ENCODE measurements around the gene BCAS1.

Gene BCAS1

DNA sequence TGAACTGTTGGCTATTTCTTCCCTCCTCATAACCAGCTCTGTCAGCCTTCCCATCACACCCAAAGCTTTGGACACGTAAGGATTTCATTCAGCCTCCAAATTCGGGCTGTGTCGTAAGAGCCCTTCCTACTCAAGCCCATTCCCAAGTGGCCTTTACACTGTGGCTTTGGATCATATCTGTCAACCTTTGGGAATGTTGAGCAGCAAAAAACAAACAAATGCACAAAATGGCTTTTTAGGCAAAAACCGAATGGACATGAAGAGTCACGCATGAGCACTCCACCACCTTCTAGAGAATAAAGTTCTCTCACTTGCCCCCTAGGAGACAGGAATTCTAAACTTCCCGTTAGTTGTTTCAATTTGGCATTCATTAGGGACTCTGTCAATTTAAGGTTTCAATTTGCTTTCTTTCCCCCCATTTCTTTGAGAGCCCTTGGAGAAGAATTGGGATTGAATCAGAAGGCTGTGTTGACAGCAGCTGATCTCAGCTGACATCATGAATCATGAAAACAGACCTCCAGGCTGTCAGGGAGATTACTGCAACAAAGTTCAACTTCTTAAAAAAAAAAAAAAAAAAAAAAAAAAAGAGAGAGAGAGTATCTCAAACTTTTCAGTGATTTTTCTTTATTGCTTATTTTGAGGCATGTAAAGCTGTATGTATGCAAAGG is 110.3 kb downstream of the BCAS1 start:
- no peak for ATAC-seq

DNA sequence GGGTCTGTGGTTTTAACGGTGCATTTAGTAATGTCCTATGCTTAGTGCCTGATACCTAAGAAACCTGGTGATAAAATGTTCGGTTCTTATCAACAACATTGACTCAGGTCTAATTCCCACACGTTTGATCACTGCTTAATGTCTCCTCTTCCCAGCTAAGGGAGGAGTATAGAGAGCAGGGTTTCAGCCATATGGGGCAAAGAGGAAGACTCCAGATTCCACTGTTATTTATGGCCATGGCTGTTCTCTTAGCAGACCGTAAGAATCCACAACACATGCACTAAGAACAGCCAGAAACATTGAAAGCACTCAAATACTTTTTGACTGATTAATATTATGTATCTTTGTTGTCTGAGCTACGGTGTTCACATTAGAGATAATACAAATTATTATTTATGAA is 112.1 kb downstream of the BCAS1 start:
- ATAC-seq, result no peak

DNA sequence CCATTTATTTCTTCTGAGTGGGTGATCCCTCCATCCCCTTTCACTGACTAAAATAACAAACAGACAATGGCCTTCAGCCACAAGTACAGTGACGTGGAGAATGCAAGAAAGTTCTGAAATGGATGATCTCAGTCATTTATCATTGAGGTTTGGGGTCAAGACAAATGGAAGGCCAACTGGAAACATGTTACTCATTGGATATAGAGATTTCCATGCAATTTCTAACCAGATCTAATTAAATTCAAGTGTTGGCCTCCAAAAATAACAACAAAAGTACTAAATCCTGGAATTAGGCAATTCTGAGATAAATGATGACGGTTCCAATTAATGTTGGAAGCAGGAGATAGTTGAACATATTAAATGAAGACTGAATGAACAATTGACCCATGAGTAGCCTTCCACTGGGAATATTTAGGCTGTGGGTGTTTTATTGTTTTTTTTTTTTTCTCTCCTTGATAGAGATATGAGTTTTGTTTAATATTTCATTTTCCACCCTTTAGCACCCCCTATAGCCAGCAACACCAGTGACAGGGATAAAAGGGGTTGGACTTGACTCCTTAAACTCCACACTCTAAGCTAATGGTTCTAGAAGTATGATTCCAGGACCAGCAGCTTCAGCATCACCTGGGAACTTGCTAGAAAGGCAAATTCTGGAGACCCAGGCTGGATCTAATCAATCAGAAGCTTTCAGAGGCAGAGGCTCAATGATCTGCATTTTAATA is 112.8 kb downstream of the BCAS1 start:
- no peak for ATAC-seq

DNA sequence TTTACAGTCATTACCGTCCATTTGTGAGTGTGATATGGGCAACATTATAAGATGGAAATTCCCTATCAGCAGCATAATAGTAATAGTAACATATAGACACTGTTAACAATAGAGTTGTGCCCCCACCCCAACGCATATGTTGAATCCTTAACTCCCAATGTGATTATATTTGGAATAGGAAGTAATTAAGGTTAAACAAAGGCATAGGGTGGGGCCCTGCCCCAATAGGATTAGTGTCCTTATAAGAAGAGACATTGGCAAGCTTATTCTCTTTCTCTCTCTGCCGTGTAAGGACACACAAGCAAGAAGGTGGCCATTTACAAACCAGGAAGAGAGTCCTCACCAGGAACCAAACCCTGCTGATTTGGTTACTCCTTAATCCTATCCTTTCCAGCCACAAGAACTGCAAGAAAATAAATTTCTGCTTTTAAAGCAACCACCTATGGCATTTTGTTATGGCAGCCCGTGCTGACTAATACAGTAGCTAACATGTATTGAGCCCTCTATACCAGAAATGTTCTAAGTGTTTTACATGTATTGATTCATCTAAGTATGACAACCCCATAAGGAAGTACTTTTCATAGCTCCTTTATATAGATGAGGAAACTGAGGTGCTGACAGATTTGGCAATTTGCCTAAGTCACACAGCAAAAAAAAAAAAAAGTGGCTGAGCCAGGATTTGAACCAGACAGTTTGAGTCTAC is 114.2 kb downstream of the BCAS1 start:
- no peak for ATAC-seq

DNA sequence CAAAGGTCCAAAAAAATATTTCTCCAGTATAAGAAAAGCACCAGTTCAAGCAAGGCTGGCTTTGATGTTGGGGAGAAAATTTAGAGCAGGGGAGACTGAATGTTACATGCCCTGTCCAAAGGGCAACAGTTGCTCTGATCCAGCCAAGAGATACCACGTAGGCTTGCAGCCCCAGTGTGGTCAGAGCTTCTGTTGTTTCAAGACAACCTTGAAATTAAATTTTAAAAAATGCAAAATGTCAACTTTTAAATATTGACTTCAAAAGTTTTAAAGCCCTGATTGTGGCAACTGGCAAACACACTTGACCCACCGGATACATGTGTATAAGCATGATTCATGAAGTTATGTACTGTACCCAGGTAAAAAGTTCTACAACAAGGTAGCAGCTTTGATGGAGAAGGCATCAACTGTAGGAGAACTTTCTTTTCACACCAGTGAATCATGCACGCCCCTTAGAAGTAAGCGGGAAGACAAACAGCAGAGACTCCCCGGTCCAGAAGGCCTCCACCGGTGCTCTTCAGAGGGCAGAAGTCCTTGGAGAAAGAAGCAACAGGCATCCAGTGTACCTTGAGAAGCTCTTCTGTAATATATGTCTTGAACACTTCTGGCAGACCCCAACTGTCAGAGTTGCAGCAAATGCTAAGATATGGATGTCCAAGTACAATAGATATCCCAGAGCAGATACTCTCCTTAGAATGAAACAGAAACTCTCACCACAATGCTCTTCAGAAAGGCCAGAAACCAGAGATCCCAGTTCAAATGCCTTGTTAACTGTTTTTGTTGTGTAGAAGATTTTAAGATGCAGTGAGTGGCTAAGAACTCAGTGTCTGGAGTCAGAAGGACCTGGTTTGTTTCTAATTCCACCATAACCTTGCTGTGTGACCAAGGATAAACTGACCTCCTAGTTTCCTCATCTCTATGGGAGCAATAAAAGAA is 115.4 kb downstream of the BCAS1 start:
- no peak for ATAC-seq

DNA sequence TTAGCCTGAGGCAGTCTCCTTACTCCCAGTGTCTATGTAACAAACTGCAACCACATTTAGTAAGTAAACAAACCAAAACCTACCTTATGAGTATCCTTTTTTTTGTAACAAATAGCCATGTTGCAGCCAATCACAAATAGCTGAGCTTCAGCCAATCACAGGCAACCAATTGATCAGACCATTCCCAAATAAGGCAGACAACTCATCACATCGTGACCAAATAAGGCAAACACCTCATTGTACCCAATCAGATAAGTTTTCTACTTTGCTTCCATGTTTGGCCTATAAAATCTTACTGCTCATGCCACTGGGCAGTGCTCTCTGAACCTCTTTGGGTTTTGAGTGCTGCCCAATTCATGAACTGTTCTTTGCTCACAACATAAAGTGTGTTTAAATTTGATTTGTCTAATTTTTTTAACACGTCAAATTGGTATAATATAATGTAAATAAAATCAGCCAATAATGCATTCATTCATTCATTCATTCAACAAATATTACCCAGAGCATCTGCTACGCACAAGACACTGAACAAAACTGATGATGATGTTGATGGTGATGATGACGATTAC is 117.8 kb downstream of the BCAS1 start:
- ATAC-seq, result no peak

DNA sequence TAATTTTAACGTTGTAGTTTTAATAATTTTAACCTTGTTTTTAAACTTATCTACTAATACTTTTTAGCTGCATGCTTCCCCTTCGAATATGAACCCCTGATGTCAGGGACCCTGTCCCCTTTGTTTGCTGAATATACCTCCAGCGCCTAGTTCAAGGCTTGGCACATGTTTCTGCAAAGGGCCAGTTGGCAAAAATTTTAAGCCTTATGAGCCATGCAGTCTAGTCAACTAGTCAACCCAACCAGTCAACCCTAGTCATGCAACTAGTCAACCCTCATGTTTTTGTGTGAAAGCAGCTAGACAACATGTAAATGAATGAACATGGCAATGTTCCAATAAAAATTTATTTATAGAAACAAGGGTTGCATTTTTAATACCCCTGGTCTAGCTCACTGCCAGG is 119.8 kb downstream of the BCAS1 start:
- ATAC-seq, result no peak

DNA sequence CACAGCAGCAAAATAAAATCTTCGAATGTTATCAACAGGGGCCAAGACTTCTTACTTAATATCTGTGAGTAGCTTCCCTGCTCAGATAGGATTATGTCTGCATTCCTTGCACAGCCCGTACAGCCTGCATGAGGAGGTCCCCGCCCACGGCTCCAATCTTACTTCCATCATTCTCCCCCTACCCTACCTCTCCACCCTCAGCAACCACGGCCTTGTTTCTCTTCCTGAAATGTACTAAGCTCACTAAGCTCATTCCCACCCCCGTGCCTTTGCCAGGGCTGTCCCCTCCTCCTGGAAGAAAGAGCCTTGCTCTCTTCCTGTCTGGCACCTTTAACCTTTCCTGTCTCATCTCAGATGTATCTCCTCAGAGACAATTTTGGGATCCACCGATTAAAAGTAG is 120.4 kb downstream of the BCAS1 start:
- ATAC-seq, result no peak

DNA sequence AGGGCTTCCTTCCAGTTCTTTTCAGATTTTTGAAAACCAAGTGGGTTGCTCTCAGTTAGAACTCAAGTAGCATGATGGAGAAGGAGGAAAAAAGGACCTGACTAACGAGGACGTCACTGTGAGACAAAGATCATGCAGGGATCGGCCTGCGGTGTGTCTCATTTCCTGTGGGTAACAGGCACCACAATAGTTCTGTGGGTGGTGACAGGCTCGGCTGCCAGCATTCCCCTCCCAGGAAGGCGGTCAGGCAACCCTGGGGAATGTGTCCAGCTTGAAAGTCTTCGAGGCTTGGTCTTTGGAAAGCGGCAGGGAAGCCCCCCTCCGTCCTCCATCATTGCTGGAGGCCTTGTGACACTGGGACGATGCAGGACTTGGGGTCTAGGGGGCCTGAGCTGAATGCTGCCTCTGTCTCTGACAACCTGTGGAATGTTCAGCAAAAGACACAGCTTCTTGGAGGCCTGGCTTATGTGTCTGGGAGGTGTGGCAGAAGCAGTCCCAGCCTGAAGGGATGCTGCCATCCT is 121.0 kb downstream of the BCAS1 start:
- peak; percentile 92 to 96 for ATAC-seq

DNA sequence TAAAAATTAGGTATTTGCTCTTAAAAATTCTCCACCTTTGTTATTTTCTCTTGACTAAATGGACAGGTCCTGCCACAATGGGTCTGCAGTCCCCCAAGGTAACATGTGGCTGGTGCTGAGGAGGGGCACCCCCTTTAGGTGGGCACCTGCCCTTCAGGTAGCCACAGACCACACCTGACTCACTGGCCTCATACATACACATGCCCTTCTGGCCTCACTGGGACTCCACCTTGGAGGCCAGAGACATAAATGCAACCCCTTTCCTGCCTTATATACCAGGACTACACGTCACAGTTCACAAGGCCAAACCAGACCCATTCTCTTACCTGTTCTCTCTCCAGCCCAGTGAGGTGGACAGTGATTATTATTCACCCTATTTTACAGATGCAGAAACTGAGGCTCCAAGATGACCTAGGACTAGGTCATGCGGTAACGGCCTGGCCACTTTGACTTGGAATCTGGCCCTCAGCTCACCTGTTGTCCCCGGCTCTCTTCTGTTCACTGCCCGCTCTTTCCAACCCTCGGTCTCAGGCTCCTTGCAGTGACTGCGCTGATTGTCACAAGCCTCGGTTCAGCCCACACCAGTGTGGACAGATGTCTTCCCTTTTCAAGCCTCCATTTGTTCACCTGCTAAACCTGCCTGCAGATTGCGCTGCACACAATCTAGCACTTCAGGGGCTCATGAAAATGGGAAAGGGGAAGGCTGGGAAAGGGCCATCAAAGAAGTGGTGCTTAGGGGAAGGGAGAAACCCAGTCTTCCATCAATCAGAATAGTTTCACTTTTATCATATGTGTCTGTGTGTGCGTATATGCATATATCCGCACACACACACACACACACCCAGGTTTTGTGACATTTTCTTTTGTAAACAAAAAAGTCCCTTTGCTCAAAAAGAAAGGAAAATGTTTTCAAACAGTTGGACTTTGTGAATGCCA is 121.7 kb downstream of the BCAS1 start:
- ATAC-seq, result peak; percentile 49 to 51

DNA sequence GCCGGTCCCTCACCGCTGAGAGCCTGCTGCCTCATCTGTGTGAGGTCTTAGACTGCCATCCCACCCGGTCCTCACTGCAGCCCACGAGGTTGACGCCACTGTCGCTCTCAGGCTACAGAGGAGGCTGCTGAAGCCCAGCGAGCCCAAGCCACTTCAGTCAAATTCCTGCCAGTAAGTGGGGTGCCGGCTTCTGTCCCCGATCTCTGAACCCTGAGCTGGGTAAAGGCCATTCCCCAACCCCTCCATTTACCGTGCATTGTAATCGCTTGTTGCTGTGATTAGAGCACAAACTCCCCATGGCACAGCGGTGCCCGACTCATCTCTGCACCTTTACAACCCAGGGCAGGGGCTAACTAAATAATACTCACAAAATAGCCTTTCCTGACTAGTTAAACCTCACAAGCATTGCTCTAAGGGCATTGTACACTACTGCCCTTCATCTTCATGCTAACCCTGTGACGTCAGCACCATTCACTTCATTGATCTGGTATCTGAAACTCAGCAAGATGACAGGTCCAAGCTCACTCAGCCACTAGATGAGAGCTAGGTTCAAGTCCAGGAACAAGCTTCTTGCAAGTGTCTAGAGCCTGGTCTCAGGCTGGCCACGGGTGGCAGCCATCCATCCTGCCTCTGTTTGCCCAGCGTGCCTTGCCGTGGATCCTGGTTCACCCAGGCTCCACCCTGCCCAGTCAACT is 122.7 kb downstream of the BCAS1 start:
- no peak for ATAC-seq

DNA sequence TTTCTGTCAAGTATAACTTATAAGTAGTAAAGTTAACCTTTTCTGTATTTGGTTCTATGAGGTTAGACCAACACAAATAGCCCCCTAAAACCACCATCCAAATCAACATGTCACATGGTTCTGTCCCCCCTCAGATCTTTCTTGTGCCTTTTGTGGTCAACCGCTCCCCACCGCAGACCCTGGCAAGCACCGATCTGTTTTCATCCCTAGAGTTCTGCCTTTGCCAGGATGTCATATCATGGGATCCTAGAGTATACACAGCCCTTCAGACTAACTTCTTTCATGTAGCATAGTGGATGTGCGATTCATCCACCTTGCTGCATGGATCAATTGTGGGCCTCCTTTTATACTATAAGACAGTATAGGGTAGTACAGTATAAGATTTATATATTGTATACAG is 124.3 kb downstream of the BCAS1 start:
- ATAC-seq, result no peak

DNA sequence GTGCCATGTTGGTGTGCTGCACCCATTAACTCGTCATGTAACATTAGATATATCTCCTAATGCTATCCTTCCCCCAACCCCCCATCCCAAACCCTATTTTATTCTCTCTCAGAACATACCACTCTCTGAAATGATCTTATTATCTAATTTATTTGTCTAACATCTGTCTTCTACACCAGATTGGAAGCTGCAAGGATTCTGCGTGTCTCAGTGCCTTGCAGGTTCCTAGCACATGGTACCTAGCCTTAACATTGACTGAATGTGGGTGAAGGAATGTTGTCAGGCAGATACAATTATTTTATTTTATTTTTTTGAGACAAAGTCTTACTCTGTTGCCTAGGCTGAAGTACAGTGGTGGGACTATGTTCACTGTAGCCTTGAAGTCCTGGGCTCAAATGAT is 124.9 kb downstream of the BCAS1 start:
- ATAC-seq, result no peak

DNA sequence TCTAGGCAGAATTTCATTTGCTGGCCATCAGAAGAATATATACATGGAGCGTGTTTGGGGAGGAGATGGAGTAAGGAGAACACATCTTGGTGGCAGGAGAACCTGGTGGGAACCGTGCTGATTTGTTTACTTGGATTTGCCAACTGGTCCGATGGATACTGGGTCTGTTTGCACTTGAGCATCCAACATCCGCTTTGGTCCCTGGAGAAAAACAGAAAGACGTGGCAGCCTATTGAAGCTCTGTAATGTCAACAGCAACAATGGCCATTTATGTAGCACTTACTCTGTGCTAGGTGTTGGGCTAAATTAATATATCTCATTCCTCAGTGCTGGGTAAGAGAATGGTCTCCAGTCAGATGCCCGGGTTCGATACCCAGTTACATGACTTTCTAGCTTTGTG is 125.6 kb downstream of the BCAS1 start:
- ATAC-seq, result no peak

DNA sequence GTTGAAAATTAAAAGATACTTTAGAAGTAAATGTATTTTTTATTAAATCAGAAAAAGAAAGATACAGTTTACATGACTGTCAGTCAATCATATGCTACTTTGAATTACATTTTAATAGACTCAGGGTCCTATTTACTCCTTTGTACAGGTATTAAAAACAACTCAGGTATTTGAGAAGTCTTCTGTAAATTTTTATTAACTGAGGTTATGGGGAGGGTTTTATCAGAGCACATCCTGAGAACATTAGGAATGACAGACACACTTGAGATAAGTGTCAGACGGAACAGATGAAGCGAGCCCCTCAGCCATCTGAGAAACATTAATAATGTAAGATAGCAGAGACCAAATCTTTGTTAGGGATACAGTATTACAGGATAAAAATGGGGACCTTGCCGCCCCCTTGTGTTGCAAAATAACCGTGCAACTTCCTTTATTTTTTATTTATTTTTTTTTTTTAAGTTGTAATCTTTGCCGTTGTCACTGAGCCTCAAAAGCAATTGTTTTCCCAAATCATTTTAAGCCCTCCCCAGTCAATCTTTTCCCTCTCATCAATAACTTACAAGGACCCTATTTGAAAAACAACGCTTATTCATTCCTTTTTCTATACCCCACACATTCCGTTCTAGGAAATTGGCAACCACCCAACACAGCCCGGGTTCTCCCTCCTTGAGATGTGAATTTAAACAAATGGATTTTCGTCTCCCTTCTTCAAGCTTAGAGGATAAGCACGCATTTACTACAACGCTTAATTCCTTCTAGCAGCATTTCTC is 126.7 kb downstream of the BCAS1 start:
- ATAC-seq, result no peak

DNA sequence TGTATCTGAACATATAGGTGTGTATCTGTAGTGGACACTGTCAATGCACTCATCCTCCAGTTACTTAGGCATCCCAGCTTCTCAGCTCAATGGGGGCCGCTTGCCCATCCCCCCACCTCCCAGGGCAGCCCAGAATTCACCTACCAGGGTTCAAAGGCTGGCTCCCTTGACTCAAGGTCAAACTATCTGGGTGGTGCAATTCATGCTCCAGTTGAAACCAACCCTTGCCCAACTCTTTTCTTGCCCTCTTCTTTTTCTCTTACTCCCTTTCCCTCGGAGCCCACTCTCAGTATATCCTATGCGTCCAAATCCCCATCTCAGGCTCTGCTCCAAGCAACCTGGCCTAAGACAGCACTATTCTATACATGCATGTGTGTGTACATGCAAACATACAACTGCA is 127.4 kb downstream of the BCAS1 start:
- ATAC-seq, result no peak

DNA sequence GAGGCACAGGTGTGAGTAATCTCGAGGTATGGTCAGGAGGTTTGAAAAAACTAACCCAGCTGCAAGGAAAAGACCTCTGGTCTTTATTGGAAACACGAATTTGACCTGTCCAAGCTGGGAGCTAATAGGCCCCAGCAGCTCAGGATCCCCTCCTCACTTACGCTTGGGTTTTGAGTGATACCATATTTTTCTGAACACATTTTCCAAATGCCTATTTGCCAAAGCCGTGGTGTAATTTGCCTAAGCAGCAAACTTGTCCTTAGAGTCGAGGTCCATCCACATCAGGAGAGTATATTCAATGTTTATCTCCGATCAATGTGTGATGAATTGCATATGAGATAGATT is 128.0 kb downstream of the BCAS1 start:
- no peak for ATAC-seq

DNA sequence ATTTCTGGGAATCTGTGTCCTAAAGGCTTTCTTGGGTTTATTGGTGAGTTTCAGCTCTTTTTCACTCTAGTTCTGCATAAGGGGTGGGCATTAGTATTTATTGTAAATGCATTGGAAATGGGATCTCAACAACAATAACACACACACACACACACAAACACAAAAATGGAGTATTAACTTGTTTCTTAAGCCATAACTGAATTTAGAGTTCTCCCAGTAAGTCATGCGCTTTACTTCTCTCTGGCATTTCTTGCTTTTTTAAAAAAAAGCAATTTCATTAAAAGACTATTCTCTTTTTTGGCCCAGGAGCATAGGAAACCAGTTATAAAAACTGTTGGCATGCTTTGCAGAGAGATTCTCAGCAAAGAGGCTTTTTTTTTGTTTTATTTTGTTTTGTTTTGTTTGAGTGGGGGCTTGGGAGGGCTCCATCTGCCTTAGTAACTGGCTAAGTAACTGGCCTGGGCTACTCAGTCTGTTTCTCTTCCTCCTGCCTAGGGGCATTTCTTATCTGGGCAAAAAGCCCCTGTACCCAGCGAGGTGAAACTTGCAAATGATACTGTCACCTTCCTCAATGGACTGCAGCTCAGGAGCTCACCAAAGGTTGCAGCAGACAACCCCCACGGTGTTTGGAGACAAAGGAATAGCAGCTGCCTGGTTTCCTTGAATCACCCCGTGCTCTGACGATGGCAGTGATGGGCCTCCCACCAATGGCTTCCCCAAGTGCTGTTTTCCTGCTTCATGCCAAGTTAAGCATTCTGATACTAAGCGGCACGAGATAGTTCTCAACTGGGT is 128.5 kb downstream of the BCAS1 start:
- ATAC-seq, result peak in 1 of 2 donors; percentile 30
